GM12878 (cell line): ENCODE data around the gene SCRN2.

ENCODE experiments used
- ATF2 ChIP-seq: IDR thresholded peaks from 2 replicates; pipeline ENCODE4 v1.6.1; 2012; ENCODE audit warnings: low read length, inconsistent platforms
- CBX5 ChIP-seq: sonication (generic); IDR thresholded peaks from 2 replicates; pipeline ENCODE4 v1.6.1; 2016; ENCODE audit warnings: low read depth, moderate library complexity, mild to moderate bottlenecking, inconsistent platforms
- CTCF ChIP-seq, 3 experiments: IDR thresholded peaks in 2 of 3; conservative IDR thresholded peaks in 1 of 3; 2 replicates each; pipeline ENCODE4 v1.5.1; 2011; ENCODE audit warnings: low read depth in 3 of 3, low read length in 3 of 3, mild to moderate bottlenecking in 3 of 3, control low read depth in 2 of 3, moderate library complexity in 2 of 3, inconsistent platforms in 1 of 3, mixed read lengths in 1 of 3; ENCODE audit not compliant: control insufficient read depth in 2 of 3, insufficient read depth in 1 of 3; ENCODE audit errors: extremely low read depth in 1 of 3
- E2F4 ChIP-seq: IDR thresholded peaks from 2 replicates; pipeline ENCODE4 v1.6.1; 2012; ENCODE audit warnings: low read depth, low read length, improper control_type of control experiment
- RAD51 ChIP-seq: fragments of 450-650 bp; IDR thresholded peaks from 2 replicates; pipeline ENCODE4 v1.6.1; 2016; ENCODE audit warnings: moderate library complexity, mild to moderate bottlenecking, inconsistent platforms
- SMARCA5 ChIP-seq: fragments of 450-650 bp; IDR thresholded peaks from 2 replicates; pipeline ENCODE4 v1.6.1; 2017; ENCODE audit warnings: mild to moderate bottlenecking
- ZNF24 ChIP-seq: fragments of 450-650 bp; IDR thresholded peaks from 2 replicates; pipeline ENCODE4 v1.6.1; 2017; ENCODE audit warnings: antibody characterized with exemption, mild to moderate bottlenecking
- ZZZ3 ChIP-seq: IDR thresholded peaks from 2 replicates; pipeline ENCODE4 v1.6.1; 2011; ENCODE audit warnings: low read depth; ENCODE audit not compliant: control insufficient read depth, insufficient read length

GRCh38 chr17:47866941-47867340 is 25.9 kb upstream of the SCRN2 start:
- TF ChIP-seq ZZZ3 (no peak), CTCF (IDR thresholded peaks at IDR 0.05 in 2 of 3, conservative IDR thresholded peaks at IDR 0.05 in 1 of 3; ENCODE audit: control insufficient read depth in 2 of 3, extremely low read depth in 1 of 3, insufficient read depth in 1 of 3, low read depth in 3 of 3, low read length in 3 of 3) (no peak), CBX5 (no peak), ATF2 (no peak), RAD51 (no peak), SMARCA5 (no peak), E2F4 (no peak), ZNF24 (no peak)
